Stimulated activated naive CD8-positive, alpha-beta T cell treated with anti-CD3 and anti-CD28 coated beads, Interleukin-15, Interleukin-2, amounts not matched to agents 100 U/mL and 50 U/mL, for 24 hours (primary cell): ENCODE measurements around the gene KAT2A.
A peak's percentile ranks its signal among the peaks of the same experiment; 100 is the strongest.

Source experiments
- ATAC-seq: fragments of 150-1000 bp; cut with Tn5 transposase; one replicate; pipeline ENCODE4 v1.10.0; 2021
- DNase-seq: peaks from one replicate; pipeline ENCODE4 v3.0.0; 2021

Gene KAT2A

GRCh38 chr17:42135664-42136653, 14.8 kb upstream of the KAT2A start:
- DNase-seq (no peak), ATAC-seq (no peak)

DNA sequence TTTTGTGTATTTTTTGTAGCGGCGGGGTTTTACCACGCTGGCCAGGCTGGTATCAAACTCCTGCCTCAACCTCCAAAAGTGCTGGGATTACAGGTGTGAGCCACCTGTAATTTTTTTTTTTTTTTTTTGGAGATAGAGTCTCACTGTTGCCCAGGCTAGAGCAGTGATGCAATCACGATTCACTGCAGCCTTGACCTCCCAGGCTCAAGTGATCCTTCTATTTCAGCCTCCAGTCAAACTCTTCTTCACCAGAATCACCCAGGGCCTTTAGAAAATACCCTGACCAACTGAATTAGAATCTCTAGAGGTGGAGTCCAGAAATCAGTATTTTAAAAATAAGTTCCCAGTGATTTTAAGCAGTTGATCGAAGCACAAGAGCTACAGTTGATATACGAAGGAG, 14.0 kb upstream of the KAT2A start:
- no peak for ATAC-seq

DNA sequence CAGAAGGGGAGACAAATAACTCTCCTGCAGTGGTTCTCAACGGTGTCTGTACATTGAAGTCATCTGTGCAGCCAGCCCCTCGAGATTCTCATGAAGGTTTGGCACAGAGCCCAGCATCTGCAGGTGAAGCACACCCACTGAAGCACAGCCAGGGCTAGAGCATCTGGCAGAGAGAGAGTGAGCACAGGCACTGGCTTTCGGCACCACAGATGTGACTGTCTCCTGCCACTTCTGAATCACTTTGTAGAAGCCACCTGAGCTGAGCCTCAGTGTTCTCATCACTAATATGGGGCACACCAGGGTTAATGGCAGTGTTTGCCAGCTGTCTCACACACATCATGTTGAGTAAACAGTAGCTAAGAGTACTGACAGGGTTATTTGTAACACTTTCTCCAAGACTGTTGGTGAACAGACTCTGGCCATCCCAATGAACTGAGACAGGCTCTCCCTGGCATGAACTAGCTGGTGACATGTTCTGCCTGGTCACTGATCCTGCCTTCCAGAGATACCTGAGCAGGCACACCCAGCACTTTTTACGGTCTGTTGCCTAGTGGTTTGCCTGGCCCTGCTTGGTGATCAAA, 12.4 kb upstream of the KAT2A start:
- peak; percentile 39 for DNase-seq

More for the DNA sequence above, 14.0 kb upstream of the KAT2A start:
- no peak for DNase-seq

GRCh38 chr17:42132941-42133340, 11.8 kb upstream of the KAT2A start:
- ATAC-seq = peak; percentile 84
- peak; percentile 49 for DNase-seq

More for the DNA sequence above, 12.4 kb upstream of the KAT2A start:
- peak; percentile 44 for ATAC-seq

- ATAC-seq = no peak
- DNase-seq = no peak
Measured at GRCh38 chr17:42131981-42132432, 10.8 kb upstream of the KAT2A start.

- DNase-seq (no peak), ATAC-seq (no peak)
Measured at GRCh38 chr17:42131232-42131631, 10.1 kb upstream of the KAT2A start.

DNA sequence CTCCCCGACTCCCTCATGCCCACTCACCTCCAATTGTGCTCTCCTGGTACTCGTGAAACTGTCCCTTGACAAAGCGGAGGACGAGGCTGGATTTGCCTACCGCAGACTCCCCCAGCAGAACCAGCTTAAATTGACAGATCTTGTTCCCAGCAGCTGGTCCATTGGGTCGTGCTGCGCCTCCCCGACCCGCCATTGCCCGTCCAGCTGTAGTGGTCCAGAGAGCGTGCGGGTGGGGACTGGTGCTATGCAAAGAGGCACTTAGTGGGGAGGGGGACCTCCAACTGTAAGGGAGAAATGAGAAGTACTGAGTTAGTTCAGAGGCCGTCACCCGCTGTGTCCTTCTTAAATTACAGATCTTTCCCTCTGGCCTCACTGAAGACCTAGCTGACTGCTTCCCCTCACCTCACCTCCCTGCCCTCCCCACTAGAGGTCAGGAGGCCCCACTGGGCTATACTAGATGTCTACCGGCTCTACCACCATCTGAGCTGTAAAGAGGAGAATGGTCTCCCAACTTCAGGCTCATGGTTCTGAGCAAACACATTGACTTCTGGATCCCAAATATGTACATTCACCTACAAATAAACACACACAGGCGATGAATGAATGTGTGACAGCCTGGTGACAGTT, 9.3 kb upstream of the KAT2A start:
- ATAC-seq (no peak), DNase-seq (no peak)

DNA sequence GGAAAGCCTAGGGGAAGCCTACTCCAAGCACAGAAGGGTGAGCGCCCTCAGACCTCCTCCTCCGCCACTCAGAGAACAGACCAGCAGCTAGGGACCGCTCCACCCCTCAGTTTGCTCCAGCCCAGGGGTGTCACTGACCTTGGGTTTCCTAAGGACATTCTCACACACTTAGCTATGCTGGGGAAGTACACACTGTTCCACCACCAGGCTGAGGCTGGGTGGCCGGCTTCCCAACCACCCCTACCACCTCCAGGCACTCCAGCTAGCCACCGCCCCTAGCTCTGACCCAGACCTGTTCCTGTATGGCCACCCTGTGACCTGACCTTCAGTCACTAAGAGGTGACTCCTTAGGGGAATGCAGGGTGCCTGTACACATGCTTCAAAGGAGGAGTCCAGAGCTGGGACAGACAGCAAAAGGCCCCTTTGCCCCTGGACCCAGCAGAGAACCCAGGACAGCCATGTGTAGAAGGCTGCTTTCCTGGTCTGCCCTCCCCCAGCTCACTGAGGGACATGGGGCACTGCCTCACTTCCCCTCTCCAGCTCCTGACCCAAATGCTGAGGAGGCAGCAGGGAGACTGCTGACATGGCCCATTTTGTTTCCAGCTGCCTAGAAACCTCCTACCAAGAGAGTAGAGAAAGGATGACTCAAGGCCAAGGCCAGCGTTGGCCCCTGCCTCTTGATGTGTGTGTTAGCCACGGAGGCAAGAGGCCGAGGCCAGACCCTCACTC, 8.1 kb upstream of the KAT2A start:
- ATAC-seq = no peak
- DNase-seq = no peak

- DNase-seq (no peak), ATAC-seq (no peak)
Measured at GRCh38 chr17:42127414-42127813, 6.2 kb upstream of the KAT2A start.

GRCh38 chr17:42126836-42127235, 5.7 kb upstream of the KAT2A start:
- ATAC-seq = no peak
- no peak for DNase-seq

- no peak for ATAC-seq
- no peak for DNase-seq
Measured at GRCh38 chr17:42125565-42125964, 4.4 kb upstream of the KAT2A start.

DNA sequence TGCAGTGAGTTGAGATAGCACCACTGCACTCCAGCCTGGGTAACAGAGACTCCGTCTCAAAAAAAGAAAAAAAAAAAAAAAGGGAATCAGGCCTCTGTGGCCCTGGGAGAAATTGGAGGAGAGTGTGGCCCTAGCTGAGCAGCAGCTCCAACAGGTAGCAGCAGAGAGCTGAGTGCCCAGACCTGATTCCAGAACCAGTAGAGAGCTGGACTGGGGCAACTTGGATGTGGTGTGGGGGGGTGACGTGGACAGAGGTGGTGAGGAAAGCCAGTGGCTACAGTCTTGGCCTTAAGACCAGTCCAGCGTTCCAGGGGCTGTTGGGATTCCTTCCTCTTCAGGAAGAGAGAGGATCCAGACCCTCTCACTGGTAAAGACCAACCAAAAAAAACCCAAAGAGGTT, 3.1 kb upstream of the KAT2A start:
- DNase-seq = no peak
- ATAC-seq = no peak

DNA sequence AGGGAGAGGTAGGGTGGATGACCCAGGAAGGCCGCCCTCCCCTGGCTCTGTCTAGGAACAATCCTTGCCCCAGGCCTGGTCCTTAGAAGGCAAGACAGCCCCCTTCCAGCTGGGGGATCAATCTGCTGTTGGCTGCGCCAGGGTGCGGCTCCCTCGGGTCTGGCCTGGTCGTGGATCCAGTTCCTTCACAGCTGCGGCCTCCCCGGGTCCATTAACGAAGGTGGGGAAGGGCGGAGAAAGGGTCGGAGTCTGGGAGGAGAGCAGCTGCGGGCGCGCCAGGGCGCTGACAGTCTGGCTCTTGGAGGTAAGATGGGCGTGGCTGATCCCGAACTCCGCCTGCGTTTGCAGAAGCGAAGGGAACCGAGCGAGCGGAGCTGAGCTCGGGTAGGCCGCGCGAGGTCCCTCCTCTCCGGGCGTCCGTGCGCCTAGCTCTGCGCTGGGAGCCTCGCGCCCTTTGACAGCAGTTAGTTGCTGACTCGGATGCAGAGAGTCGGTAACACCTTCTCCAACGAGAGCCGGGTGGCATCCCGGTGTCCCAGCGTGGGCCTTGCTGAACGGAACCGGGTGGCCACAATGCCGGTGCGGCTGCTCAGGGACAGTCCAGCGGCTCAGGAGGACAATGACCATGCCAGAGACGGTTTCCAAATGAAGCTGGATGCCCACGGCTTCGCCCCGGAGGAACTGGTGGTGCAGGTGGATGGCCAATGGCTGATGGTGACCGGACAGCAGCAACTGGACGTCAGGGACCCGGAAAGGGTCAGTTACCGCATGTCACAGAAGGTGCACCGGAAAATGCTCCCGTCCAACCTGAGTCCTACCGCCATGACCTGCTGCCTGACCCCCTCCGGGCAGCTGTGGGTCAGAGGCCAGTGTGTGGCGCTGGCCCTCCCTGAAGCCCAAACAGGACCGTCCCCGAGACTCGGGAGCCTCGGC, 1.5 kb upstream of the KAT2A start, which contains the start of gene HSPB9:
TSS of gene HSPB9 (plus strand) at position 434 of the 933 bp plus-strand sequence. CDS start at position 481, 47 bp downstream.
- DNase-seq = no peak
- ATAC-seq = no peak

- no peak for ATAC-seq
Measured at GRCh38 chr17:42120161-42120769, 902 bp downstream of the KAT2A start.

DNA sequence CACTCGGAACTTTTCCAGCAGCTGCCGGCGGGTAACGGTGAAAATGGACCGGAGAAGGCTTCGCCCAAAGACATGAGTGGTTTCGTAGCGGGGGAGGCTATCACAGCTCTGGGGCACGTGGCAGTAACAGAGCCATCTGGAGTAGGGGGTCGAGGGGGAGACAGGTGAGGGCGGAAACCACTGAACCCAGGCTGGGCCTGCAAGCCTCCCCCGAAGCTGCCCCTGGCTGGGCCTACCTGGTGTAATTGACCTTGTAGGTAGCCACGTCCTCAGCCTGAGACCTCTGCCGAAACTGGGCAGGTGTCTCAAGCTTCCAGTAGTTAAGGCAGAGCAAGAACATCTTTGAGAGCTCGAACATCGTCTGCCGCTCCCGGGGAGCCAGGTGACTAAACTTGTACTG, 1.9 kb downstream of the KAT2A start:
- DNase-seq (no peak), ATAC-seq (no peak)

More at GRCh38 chr17:42120161-42120769, 902 bp downstream of the KAT2A start:
- DNase-seq = no peak

- DNase-seq = peak; percentile 62
- peak; percentile 7 for ATAC-seq
Measured at GRCh38 chr17:42118545-42118944, 2.6 kb downstream of the KAT2A start.

DNA sequence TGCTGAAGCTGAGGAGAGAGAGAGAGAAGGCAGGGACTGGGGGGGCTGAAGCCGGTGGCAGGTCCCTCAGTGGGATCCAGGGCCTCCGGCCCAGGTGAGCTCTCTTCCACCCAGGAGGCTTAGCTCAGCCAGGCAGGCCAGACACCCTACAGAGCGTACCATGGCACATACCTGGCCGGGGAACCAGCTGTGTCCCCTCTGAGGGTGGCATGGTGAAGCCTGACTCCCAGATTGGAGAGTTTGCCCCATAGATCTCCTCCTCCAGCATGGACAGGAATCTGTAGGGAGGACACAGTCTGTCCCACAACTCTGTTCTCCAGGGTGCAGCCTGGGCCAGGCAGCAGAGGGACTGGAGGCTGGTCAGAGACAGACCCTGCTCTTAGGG, 3.0 kb downstream of the KAT2A start:
- ATAC-seq (no peak), DNase-seq (no peak)

- ATAC-seq (no peak), DNase-seq (no peak)
Measured at GRCh38 chr17:42117397-42118125, 3.6 kb downstream of the KAT2A start.

DNA sequence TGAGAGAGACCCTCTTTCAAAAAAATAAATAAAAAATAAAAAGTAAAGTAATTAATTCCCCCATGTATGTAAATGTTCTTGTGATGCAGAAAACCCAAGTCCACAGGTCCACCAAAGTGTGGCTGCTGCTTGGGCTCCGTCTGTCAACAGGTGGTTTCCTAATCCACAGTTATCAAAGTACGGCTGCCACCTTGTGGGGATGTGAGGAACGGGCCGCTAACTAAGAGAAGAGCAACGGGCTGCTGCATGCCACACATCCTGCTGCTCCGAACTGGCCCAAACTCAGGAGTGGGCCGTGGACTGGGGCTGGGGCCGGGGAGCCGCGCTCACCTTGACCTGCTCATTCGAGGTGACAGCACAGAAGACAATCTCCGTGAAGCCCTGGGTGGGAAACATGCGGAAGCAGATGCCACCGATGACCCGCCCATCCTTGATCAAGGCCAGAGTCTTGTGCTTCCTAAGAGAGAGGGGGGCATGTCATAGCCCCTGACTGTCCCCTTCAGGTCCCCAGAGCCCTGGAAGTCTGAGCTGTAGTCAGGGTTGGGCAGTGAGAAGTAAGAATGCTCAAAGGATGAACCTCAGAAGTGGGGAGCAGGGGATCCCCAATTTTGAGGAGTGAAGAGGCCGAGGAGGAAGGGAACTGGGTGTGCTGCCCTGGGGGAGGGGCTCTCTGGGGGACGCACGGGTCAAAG, 4.3 kb downstream of the KAT2A start:
- DNase-seq (peak; percentile 78), ATAC-seq (peak; percentile 14)
